Neural cell (in vitro differentiated cells): ENCODE measurements around the gene GNA12. TPM values are rescaled to one million over a fixed set of nuclear protein-coding genes. Genes with fewer than 3 reads are reported as not detected.

Experiments used
- H2AFZ ChIP-seq: fragments of 200-600, 300-800 bp; sonication (generic), shearing (Covaris generic); 2 replicates; pipeline ENCODE4 v1.6.0; 2014; ENCODE audit warnings: low read depth, mild to moderate bottlenecking, antibody characterized with exemption, low read length, moderate library complexity
- H3F3A ChIP-seq: fragments of 200-600 bp; shearing (Covaris generic); 2 replicates; pipeline ENCODE4 v1.6.1; 2016; ENCODE audit warnings: mild to moderate bottlenecking, moderate library complexity, mixed read lengths, antibody characterized with exemption, low read length; ENCODE audit not compliant: insufficient read depth, poor library complexity, severe bottlenecking
- H3K27ac ChIP-seq: fragments of 200-600, 300-800 bp; sonication (generic), shearing (Covaris generic); 2 replicates; pipeline ENCODE4 v1.5.1; 2014; ENCODE audit warnings: mild to moderate bottlenecking, low read length, moderate library complexity
- H3K27me3 ChIP-seq: fragments of 300-800, 200-600 bp; sonication (generic), shearing (Covaris generic); 2 replicates; pipeline ENCODE4 v1.6.0; 2014; ENCODE audit warnings: mild to moderate bottlenecking, low read depth, low read length, moderate library complexity; ENCODE audit not compliant: insufficient read depth
- H3K36me3 ChIP-seq: fragments of 300-800, 200-600 bp; sonication (generic), shearing (Covaris generic); 2 replicates; pipeline ENCODE4 v1.5.1; 2014; ENCODE audit warnings: mild to moderate bottlenecking, antibody characterized with exemption, low read length, moderate library complexity; ENCODE audit not compliant: insufficient read depth
- H3K4me2 ChIP-seq: fragments of 300-800, 200-600 bp; sonication (generic), shearing (Covaris generic); 2 replicates; pipeline ENCODE4 v1.6.0; 2014; ENCODE audit warnings: mild to moderate bottlenecking, low read length
- H3K4me3 ChIP-seq: fragments of 300-800, 200-600 bp; sonication (generic), shearing (Covaris generic); 2 replicates; pipeline ENCODE4 v1.5.1; 2014; ENCODE audit warnings: mild to moderate bottlenecking, low read length, moderate library complexity
- H3K79me2 ChIP-seq: fragments of 200-600 bp; shearing (Covaris generic); replicated peaks from 2 replicates; pipeline ENCODE4 v1.6.0; 2014; ENCODE audit warnings: mild to moderate bottlenecking, low read length, moderate library complexity; ENCODE audit not compliant: insufficient read depth
- H3K9ac ChIP-seq: fragments of 300-800, 200-600 bp; sonication (generic), shearing (Covaris generic); 2 replicates; pipeline ENCODE4 v1.6.1; 2016; ENCODE audit warnings: mild to moderate bottlenecking, low read length, mixed read lengths
- H3K9me2 ChIP-seq: fragments of 200-600 bp; shearing (Covaris generic); 2 replicates; pipeline ENCODE4 v1.6.1; 2016; ENCODE audit warnings: mild to moderate bottlenecking, low read length, mixed read lengths; ENCODE audit not compliant: insufficient read depth
- H3K9me3 ChIP-seq: fragments of 200-600, 300-800 bp; sonication (generic), shearing (Covaris generic); 2 replicates; pipeline ENCODE4 v1.6.1; 2016; ENCODE audit warnings: mild to moderate bottlenecking, mixed run types, low read length, moderate library complexity, mixed read lengths
- H4K20me1 ChIP-seq: fragments of 200-600 bp; shearing (Covaris generic); 2 replicates; pipeline ENCODE4 v1.6.1; 2016; ENCODE audit warnings: mild to moderate bottlenecking, mixed run types; ENCODE audit not compliant: insufficient read depth
- CTCF ChIP-seq: fragments of 450-650 bp; IDR thresholded peaks from 2 replicates; pipeline ENCODE4 v1.5.1; 2014; ENCODE audit warnings: antibody characterized with exemption, mild to moderate bottlenecking, moderate library complexity; ENCODE audit not compliant: poor library complexity, severe bottlenecking
- EP300 ChIP-seq: fragments of 450-650 bp; conservative IDR thresholded peaks from 2 replicates; pipeline ENCODE4 v1.6.1; 2014; ENCODE audit warnings: antibody characterized with exemption, mild to moderate bottlenecking, moderate library complexity; ENCODE audit not compliant: poor library complexity, severe bottlenecking
- EZH2 ChIP-seq: fragments of 200-600, 300-800 bp; shearing (Covaris generic), sonication (generic); IDR thresholded peaks from 2 replicates; pipeline ENCODE4 v1.6.1; 2014; ENCODE audit warnings: antibody characterized with exemption, low read length, borderline replicate concordance, mild to moderate bottlenecking; ENCODE audit not compliant: insufficient read depth, poor library complexity, severe bottlenecking
- MXI1 ChIP-seq: fragments of 450-650 bp; conservative IDR thresholded peaks from 2 replicates; pipeline ENCODE4 v1.6.1; 2014; ENCODE audit warnings: antibody characterized with exemption, mild to moderate bottlenecking; ENCODE audit not compliant: poor library complexity, severe bottlenecking
- POLR2AphosphoS5 ChIP-seq: IDR thresholded peaks from 2 replicates; pipeline ENCODE4 v1.6.1; 2012
- RAD21 ChIP-seq: fragments of 450-650 bp; conservative IDR thresholded peaks from 2 replicates; pipeline ENCODE4 v1.6.1; 2014; ENCODE audit warnings: antibody characterized with exemption, mild to moderate bottlenecking, moderate library complexity
- REST ChIP-seq: IDR thresholded peaks from 2 replicates; pipeline ENCODE4 v1.6.1; 2012; ENCODE audit warnings: borderline replicate concordance
- SMC3 ChIP-seq: fragments of 450-650 bp; conservative IDR thresholded peaks from 2 replicates; pipeline ENCODE4 v1.6.1; 2014; ENCODE audit warnings: antibody characterized with exemption, mild to moderate bottlenecking, moderate library complexity; ENCODE audit not compliant: poor library complexity
- TAF1 ChIP-seq: IDR thresholded peaks from 2 replicates; pipeline ENCODE4 v1.6.1; 2012; ENCODE audit warnings: low read depth
- polyA plus RNA-seq: library from polyadenylated mRNA; depleted of rRNA; stranded (reverse); fragments of >200 nt; gene quantifications from 2 replicates; pipeline ENCODE4 v1.2.3, GENCODE V29; 2014

GNA12 gene
- polyA plus RNA-seq, 1 donor from 2014 or later = 15.5 TPM

DNA sequence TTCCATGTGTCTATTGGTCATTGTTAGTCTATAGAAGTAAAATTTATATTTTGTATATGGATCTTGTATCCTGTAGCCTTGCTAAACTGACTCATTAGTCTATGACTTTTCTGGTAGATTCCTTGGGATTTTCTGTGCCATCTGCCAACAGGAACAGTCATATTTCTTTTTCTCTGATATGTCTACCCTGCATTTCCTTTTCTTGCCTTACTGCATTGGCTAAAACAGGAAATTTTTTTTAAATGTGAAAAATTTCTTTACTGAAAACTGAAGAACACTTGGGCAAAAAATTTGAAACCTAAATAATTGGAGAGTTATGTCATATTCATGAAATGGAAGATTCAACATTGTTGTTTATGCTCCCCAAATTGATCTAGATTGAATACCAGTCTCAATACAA lies 88.6 kb downstream of the GNA12 start:
- peaks cover under 1% of the 10 kb centered on the region for H3K79me2 ChIP-seq
- H3K9ac ChIP-seq = no peak overlapping the region
- no peak for TF ChIP-seq MXI1
- TF ChIP-seq POLR2AphosphoS5 = no peak
- no peak for TF ChIP-seq REST
- no peak for TF ChIP-seq EP300
- TF ChIP-seq CTCF = no peak
- no peak for TF ChIP-seq TAF1
- no peak for TF ChIP-seq SMC3
- TF ChIP-seq RAD21 = no peak
- TF ChIP-seq EZH2 = no peak
- H3K4me2 ChIP-seq = no peak overlapping the region
- no peak overlapping the region for H3K27ac ChIP-seq
- H3K9me3 ChIP-seq = no peaks in the 10 kb centered on the region
- no peak overlapping the region for H2AFZ ChIP-seq
- H3K27me3 ChIP-seq = no peaks in the 10 kb centered on the region
- no peaks in the 10 kb centered on the region for H4K20me1 ChIP-seq
- H3K4me3 ChIP-seq = no peak overlapping the region
- H3K36me3 ChIP-seq = no peaks in the 10 kb centered on the region
- no peaks in the 10 kb centered on the region for H3F3A ChIP-seq
- H3K9me2 ChIP-seq = no peaks in the 10 kb centered on the region

DNA sequence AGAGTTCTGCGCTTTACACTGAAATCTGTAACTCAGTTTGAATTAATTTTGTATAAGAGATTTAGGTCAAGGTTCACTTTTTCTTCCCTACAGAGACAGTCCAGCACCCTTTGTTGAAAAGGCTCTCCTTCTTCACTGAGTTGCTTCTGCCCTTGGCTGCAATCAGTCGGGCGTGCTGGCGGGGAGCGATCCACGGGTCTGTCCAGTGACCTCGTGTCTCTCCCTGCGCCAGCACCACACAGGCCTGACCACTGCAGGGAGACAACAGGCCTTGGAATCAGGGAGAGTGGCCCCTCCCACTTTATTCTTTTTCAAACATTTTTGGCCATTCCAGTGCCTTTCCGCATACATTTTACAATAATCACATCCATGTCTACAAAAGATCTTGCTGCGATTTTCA lies 89.2 kb downstream of the GNA12 start:
- Histone ChIP-seq H3K79me2 (peaks cover 4% of the 10 kb centered on the region), H3K27me3 (no peaks in the 10 kb centered on the region), H3K9ac (no peak overlapping the region), H3K4me2 (no peak overlapping the region), H2AFZ (no peak overlapping the region), H3K9me2 (no peaks in the 10 kb centered on the region), H3K9me3 (peaks cover 2% of the 10 kb centered on the region), H4K20me1 (no peaks in the 10 kb centered on the region), H3F3A (no peaks in the 10 kb centered on the region), H3K27ac (no peak overlapping the region), H3K4me3 (no peak overlapping the region), H3K36me3 (no peaks in the 10 kb centered on the region)
- TF ChIP-seq RAD21 (no peak), EZH2 (no peak), CTCF (no peak), POLR2AphosphoS5 (no peak), TAF1 (no peak), SMC3 (no peak), MXI1 (no peak), REST (no peak), EP300 (no peak)
